ENCODE data around the gene KRTAP1-1.

KRTAP1-1 gene

DNA sequence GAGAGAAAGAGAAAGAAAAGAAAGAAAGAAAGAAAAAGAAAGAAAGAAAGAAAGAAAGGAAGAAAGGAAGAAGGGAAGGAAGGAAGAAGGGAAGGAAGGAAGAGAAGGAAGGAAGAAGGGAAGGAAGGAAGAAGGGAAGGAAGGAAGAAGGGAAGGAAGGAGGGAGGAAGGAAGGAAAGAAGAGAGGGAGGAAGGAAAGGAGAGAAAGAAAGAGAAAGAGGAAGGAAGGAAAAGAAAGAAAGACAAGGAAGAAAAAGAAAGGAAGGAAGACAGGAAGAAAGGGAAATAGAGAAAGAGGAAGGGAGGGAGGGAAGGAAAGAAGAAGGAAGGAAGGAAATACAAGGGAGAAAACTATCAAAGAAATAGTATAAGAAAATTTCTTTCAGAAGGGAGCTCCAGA lies 35.5 kb upstream of the KRTAP1-1 start:
- H3K9ac ChIP-seq (ENCODE audit: low read depth, low read length, poor library complexity, severe bottlenecking): no peak overlapping the region

DNA sequence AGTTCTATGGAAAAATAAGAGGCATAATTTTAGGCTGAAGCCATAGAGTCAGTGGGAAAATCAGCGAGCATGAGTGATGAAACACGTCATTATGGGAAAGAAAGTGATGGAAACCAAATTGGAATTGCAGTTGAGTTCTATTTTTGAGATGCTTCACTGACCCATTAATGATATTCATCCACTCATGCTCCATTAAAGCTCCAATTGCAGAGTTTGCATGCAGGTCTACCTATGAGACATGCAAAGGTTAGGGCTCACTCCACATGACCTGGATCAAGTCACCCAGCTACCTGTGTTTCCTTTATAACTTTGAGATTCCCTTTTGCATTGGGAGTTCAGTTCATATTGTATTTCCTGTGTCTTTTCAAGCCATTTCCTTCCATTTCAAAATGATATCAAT lies 32.4 kb upstream of the KRTAP1-1 start:
- no peaks in the 10 kb centered on the region for H3K27me3 ChIP-seq (ENCODE audit: insufficient read depth, low read length, poor library complexity, severe bottlenecking)
- H3K9me3 ChIP-seq (ENCODE audit: insufficient read depth, low read depth, low read length): no peaks in the 10 kb centered on the region
- no peaks in the 10 kb centered on the region for H3K36me3 ChIP-seq (ENCODE audit: insufficient read depth, low read length)
- no peak overlapping the region for H3K4me2 ChIP-seq (ENCODE audit: low read depth, low read length, poor library complexity, severe bottlenecking)
- H4K20me1 ChIP-seq (ENCODE audit: insufficient read depth, low read length, poor library complexity, severe bottlenecking): no peaks in the 10 kb centered on the region
- H3K9me2 ChIP-seq (replicated peaks; ENCODE audit: low read depth, low read length): no peaks in the 10 kb centered on the region
- TF ChIP-seq, protein P1, sequence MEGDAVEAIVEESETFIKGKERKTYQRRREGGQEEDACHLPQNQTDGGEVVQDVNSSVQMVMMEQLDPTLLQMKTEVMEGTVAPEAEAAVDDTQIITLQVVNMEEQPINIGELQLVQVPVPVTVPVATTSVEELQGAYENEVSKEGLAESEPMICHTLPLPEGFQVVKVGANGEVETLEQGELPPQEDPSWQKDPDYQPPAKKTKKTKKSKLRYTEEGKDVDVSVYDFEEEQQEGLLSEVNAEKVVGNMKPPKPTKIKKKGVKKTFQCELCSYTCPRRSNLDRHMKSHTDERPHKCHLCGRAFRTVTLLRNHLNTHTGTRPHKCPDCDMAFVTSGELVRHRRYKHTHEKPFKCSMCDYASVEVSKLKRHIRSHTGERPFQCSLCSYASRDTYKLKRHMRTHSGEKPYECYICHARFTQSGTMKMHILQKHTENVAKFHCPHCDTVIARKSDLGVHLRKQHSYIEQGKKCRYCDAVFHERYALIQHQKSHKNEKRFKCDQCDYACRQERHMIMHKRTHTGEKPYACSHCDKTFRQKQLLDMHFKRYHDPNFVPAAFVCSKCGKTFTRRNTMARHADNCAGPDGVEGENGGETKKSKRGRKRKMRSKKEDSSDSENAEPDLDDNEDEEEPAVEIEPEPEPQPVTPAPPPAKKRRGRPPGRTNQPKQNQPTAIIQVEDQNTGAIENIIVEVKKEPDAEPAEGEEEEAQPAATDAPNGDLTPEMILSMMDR (conservative IDR thresholded peaks at IDR 0.05; ENCODE audit: low read length): no peak
- no peak for TF ChIP-seq EZH2phosphoT487 (IDR thresholded peaks at IDR 0.05; ENCODE audit: borderline replicate concordance)
- peaks cover 8% of the 10 kb centered on the region for H3K4me1 ChIP-seq (ENCODE audit: insufficient read depth, low read length, poor library complexity, severe bottlenecking)
- H3K9ac ChIP-seq (ENCODE audit: low read depth, low read length, poor library complexity, severe bottlenecking): no peak overlapping the region
- H2AFZ ChIP-seq (ENCODE audit: low read length): no peak overlapping the region
- H3F3A ChIP-seq (ENCODE audit: low read depth): no peaks in the 10 kb centered on the region
- H3K79me2 ChIP-seq (ENCODE audit: insufficient read depth, low read length): no peaks in the 10 kb centered on the region
- H3K4me3 ChIP-seq (ENCODE audit: low read length, poor library complexity, severe bottlenecking): no peak overlapping the region

More for the DNA sequence above, 35.5 kb upstream of the KRTAP1-1 start:
- no peaks in the 10 kb centered on the region for H3K9me2 ChIP-seq (replicated peaks; ENCODE audit: low read depth, low read length)
- no peaks in the 10 kb centered on the region for H3K79me2 ChIP-seq (ENCODE audit: insufficient read depth, low read length)
- no peak overlapping the region for H2AFZ ChIP-seq (ENCODE audit: low read length)
- H3F3A ChIP-seq (ENCODE audit: low read depth): no peaks in the 10 kb centered on the region
- H3K4me2 ChIP-seq (ENCODE audit: low read depth, low read length, poor library complexity, severe bottlenecking): no peak overlapping the region
- H3K27me3 ChIP-seq (ENCODE audit: insufficient read depth, low read length, poor library complexity, severe bottlenecking): no peaks in the 10 kb centered on the region
- TF ChIP-seq, protein P1 (conservative IDR thresholded peaks at IDR 0.05; ENCODE audit: low read length): no peak
- TF ChIP-seq EZH2phosphoT487 (IDR thresholded peaks at IDR 0.05; ENCODE audit: borderline replicate concordance): no peak
- no peaks in the 10 kb centered on the region for H3K36me3 ChIP-seq (ENCODE audit: insufficient read depth, low read length)
- H3K4me1 ChIP-seq (ENCODE audit: insufficient read depth, low read length, poor library complexity, severe bottlenecking): no peaks in the 10 kb centered on the region
- no peaks in the 10 kb centered on the region for H4K20me1 ChIP-seq (ENCODE audit: insufficient read depth, low read length, poor library complexity, severe bottlenecking)
- no peak overlapping the region for H3K4me3 ChIP-seq (ENCODE audit: low read length, poor library complexity, severe bottlenecking)
- no peaks in the 10 kb centered on the region for H3K9me3 ChIP-seq (ENCODE audit: insufficient read depth, low read depth, low read length)

DNA sequence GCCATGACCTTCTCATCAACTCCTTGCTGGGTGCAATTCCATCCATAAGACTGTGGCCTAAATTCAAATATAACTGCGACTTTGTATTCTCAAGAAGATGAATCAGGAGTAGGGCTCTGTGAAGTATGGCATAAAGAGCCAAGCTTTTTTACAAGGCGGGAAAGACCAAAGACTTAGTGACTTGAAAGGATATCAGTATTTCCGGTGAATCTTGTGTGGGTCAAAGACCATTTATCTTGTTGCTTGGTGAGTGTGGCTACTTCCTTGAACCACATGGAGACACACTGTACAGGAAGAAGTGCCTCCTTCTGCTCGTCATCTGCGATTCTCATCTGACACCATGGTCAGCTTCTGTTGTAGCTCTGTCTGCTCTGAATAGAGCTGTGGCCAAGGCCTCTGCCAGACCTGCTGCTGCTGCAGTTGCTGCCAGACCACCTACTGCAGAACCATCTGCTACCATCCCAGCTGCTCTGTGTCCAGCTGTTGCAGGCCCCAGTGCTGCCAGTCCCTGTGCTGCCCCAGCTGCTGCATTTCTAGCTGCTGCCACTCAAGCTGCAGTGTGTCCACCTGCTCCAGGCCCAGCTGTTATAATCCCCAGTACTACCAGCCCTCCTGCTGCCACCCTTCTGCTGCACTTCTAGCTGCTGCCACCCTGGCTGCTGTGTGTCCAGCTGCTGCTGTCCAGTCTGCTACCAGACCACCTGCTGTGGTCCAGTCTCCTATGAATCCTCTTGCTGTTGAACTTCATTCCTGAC lies 30.5 kb upstream of the KRTAP1-1 start:
- no peaks in the 10 kb centered on the region for H3K9me3 ChIP-seq (ENCODE audit: insufficient read depth, low read depth, low read length)
- TF ChIP-seq EZH2phosphoT487 (IDR thresholded peaks at IDR 0.05; ENCODE audit: borderline replicate concordance): no peak
- TF ChIP-seq, protein P1 (conservative IDR thresholded peaks at IDR 0.05; ENCODE audit: low read length): no peak
- peak overlapping the region; percentile 69; the same call in 1 of the 2 replicates for H2AFZ ChIP-seq (ENCODE audit: low read length)

More for the DNA sequence above, 30.5 kb upstream of the KRTAP1-1 start:
- Histone ChIP-seq H3K9me2 (replicated peaks; ENCODE audit: low read depth, low read length) (no peaks in the 10 kb centered on the region), H3K4me1 (ENCODE audit: insufficient read depth, low read length, poor library complexity, severe bottlenecking) (peaks cover 8% of the 10 kb centered on the region), H3K4me3 (ENCODE audit: low read length, poor library complexity, severe bottlenecking) (no peak overlapping the region), H4K20me1 (ENCODE audit: insufficient read depth, low read length, poor library complexity, severe bottlenecking) (no peaks in the 10 kb centered on the region), H3K36me3 (ENCODE audit: insufficient read depth, low read length) (no peaks in the 10 kb centered on the region), H3K79me2 (ENCODE audit: insufficient read depth, low read length) (no peaks in the 10 kb centered on the region), H3K27me3 (ENCODE audit: insufficient read depth, low read length, poor library complexity, severe bottlenecking) (no peaks in the 10 kb centered on the region), H3F3A (ENCODE audit: low read depth) (no peaks in the 10 kb centered on the region), H3K4me2 (ENCODE audit: low read depth, low read length, poor library complexity, severe bottlenecking) (no peak overlapping the region), H3K9ac (ENCODE audit: low read depth, low read length, poor library complexity, severe bottlenecking) (no peak overlapping the region)

Data from Loucy (cell line).